ENCODE data around the gene CLDN6.

CLDN6 gene

GRCh38 chr16:3051009-3051408, 33.0 kb upstream of the CLDN6 start:
- no peak for DNase-seq

DNA sequence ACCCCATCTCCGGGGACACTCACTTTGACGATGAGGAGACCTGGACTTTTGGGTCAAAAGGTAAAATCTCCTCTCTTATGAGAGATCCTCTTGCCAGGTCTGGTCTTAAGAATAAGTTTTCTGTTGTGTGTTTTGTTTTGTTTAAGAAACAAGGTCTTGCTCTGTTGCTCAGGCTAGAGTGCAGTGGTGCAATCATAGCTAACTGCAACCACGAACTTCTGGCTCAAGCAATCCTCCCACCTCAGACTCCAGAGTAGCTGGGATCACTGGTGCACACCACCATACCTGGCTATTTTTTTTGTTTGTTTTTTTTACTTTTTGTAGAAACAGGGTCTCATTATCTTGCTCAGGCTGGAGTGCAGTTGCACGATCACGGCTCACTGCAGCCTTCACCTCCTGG, 32.5 kb upstream of the CLDN6 start:
- DNase-seq, result no peak

GRCh38 chr16:3049921-3050481, 32.0 kb upstream of the CLDN6 start:
- DNase-seq, result no peak

DNA sequence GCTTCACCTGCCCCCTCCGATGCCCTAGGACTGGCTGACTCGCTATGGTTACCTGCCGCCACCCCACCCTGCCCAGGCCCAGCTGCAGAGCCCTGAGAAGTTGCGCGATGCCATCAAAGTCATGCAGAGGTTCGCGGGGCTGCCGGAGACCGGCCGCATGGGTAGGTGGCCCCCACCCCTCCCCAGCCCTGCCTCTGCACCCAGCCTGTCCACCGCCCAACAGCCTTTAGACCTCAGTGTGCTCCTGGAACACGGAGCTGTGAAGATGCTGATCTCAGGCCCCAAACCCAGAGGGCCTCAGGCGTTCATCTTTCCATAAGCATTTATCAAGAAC, 29.4 kb upstream of the CLDN6 start:
- no peak for DNase-seq

GRCh38 chr16:3046641-3047386, 28.8 kb upstream of the CLDN6 start:
- no peak for DNase-seq

DNA sequence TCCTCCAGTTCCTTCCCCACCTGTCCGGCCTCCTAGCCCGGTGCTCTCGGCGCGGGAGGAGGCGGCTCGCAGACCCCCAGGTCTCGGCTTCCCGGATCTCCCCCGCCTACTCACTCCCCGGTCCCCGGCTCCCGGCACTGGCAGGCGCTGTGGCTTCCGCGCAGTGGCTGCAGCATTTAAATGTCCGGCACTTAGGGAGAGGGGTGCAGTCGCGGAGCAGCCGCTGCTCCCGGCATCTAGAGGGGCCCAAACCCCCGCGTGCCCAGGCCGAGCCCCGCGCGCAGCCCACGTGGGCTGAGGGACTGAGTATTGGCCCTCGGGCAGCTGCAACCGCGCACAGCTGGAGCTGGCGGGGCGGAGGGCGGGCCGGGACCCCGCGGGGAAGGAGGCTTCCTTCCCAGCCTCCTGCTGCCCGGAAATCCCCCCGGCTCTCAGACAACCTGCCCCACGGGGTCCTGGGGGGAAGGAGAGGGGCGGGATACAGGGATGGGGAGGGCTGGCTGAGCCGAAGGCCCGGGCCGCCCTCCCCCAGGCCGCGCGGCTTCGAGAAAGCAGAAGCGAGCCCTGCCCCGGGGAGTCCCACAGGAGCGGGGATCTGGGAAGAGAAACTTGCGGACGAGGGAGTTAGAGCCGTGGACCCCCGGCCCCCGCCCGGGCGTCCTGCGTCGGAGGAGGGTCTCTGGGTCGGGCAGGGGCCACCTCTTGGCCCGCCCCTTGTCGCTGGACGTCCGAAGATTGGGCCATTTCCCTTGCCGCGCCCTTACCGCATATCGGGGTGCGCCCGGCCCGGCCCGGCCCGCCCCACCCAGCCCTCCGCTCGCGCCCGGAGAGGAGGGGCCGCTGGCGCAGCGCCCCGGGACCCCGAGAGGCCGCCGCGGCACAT, 28.0 kb upstream of the CLDN6 start, which contains the start of gene MMP25:
Gene MMP25 (plus strand): TSS at position 804 of the 883 bp plus-strand sequence. CDS start 357 bp downstream, outside the sequence.
- no peak for DNase-seq

DNA sequence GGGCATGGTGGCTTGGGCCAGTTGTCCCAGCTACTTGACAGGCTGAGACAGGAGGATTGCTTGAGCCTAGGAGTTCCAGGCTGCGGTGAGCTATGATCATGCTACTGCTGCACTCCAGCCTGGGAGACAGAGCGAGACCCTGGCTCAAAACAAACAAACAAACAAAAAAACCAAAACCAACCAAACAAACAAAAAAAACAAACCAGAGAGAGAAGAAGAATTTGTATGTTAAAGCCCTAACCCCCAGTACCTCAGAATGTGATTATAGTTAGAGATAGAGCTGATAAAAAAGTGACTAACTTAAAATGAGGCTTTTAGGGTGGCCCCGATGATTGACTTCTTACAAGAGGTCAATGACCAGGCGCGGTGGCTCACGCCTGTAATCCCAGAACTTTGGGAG, 26.7 kb upstream of the CLDN6 start:
- DNase-seq, result no peak

DNA sequence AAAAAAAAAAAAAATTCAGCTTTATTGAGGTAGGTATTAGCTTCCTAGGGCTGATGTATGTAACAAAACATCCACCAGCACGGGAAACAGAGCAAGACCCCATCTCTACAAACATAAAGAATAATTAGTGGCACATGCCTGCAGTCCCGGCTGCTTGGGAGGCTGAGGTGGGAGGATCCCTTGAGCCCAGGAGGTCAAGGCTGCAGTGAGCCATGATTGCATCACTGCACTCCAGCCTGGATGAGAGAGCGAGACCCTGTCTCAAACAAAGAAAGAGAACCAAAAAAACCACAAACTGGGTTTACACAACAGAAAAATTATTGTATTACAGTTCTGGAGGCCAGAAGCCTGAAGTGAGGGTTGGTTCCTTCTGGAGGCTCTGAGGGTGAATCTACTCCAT, 24.4 kb upstream of the CLDN6 start:
- no peak for DNase-seq

- DNase-seq, result no peak
Observed at GRCh38 chr16:3038896-3039295, 20.9 kb upstream of the CLDN6 start.

DNA sequence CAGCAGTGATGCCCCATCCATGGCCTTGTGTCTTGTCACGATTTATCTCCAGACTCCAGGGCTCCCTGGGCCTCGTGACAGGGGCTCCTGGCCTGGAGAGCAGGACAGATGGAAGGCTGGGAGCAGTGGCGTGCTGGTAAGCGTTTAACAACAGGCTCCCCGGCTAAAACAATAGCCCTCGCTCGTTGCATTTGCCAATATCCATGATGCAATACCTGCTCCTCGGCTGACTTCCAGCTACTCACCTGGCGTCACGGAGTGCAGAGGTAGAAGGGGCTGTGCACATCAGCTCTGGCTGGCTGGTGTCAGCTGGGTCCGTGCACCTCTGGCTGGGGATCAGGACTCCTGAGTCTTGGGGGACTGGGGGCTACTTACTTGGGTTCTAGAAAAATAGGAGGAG, 20.3 kb upstream of the CLDN6 start:
- DNase-seq, result no peak

- no peak for DNase-seq
Observed at GRCh38 chr16:3036726-3037315, 18.8 kb upstream of the CLDN6 start, which contains the start of gene BICDL2. Gene BICDL2 (minus strand): TSS chr16:3036944. CDS start chr16:3035496, 1,448 bp downstream.

- no peak for DNase-seq
Observed at GRCh38 chr16:3035972-3036725, 18.2 kb upstream of the CLDN6 start.

DNA sequence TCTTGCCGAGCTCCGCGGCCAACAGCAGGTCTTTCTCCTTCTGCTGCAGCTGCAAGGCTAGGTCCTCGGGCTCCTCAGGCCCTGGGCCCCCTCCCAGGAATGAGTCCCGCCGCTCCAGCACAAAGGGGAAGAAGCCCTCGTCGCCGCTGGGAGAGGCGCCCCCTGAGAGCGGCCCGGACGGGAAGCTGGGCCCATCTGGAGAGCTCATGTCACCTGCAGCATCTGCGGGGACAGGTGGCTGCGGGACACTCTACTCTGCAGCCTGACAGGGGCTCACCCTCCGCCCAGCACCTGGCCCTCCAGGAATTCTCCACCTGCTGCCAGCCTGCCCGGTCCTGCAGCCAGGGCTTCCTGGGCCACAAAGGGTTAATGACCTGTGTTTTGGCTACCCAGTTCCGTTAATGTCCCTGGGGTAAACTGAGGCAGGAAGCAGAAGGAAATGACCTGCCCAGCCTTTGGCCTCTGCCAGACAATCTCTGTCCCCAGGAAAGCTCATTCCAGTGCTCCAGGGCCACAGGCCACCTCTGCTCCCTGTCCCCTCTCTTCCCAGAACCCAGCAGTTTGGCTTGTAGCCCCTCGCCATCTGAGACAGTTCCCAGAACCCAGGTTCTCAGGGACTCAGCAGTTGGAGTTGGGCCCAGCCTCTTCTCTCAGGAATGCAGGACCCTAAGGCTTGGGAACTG, 17.4 kb upstream of the CLDN6 start:
- no peak for DNase-seq

GRCh38 chr16:3032624-3033023, 14.6 kb upstream of the CLDN6 start:
- no peak for DNase-seq

DNA sequence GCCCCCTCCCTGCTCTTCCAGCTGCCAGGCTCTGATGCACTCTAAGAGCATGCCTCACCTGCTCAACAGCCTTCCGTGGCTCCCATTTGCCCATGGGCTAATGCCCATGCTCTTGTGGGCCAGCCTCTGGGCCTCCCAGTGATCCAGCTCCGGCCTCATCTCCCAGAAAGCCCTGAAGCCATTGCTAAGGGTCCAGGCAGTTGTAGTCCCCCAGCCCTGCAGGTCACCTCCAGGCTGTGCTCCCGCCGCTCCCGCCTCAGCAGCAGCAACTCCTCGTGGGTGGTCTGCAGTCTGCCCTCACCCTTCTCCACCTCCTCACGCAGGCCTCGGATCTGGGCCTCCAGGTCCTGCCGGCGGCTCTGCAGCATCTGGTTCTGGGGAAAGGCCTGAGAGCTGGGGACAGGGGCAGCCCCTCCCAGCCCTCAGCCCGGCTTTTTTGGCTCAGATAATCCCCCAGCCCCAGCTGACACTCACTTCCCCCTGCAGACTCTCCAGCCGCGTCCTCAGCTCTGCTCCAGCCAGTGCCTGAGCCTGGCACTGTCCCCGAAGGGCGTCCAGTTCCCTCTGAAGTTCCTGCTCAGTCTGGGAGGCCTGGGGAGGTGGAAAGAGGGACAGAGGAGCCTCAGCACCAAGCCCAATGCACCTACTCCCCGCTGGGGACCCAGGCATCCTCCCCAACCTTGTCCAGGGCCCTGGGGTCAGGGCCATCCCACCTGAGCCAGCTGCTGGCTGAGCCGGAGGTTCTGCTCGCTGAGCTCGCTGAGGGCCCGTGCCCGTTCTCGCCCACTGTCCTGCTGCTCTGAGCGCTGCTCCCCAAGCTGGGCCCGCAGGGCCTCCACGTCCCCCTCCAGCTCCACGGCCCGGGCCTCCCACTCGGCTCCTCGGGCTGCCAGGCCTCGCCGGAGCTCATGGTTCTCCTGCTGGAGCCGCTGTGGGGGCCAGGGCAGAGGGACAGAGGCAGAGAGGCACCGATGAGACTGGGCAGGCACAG, 12.5 kb upstream of the CLDN6 start:
- DNase-seq, result no peak

- peak; percentile 53 for DNase-seq
Observed at GRCh38 chr16:3029491-3030221, 11.7 kb upstream of the CLDN6 start.

DNA sequence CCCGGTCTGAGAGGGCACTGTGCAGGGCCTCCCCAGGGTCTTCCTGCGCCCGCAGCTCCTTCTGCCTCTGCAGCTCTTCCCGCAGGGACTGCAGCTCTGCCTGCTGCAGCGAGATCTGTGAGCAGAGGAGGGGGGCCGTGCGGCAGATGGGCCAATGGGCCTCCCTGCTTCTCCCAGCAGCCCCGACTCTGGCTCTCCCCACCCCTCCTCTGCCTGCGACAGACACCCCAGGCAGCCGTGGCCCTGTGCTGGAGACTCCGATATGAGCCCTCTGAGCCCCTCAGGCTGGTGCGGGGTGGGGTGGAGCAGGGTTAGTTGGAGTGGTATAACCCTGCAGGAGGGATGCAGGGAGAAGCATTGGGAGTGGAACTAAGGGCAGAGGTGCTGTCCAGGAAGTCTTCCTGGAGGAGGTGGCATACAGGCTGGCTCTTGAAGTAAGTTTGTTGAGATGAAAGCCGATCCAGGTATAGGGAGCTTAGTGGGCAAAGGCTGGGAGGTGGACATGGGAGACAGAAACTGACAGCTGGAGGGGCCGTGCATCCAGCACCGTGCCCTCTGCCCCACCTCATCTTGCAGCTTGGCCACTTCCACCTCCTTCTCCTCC, 10.8 kb upstream of the CLDN6 start:
- no peak for DNase-seq

DNA sequence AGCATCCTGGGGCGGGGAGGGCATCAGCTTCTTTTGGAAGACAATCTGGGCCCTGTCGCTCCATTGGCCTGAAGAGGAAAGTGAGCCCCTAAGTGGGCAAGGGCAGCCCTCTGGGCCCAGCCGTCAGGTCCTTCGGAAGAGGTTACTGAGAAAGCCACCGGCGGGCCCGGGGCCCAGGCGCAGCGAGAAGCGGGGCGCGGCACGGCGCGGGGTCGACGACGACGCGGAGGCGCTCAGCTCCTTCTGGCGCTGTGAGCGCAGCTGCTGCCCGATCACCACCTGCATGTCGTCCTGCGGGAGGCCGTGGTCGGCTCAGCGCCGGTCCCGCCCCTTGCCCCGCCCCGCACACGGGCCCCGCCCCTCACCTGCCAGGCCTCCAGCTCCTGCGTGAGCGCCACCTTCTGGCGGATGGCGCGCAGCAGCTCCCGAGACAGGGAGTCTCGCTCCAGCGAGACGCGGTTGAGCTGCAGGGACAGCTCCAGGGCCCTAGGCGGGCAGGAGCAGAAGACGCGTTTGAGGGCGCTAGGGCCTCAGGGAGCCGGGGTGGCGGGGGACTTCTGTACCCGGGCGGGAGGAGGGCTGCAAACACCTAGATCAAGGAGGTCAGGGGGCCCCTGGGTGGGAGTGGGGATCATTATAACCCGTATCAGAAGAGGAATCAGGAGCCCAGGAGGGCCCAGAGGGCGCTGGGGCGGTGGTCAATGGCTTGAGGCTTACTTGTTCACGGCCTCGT, 10.2 kb upstream of the CLDN6 start:
- peak; percentile 84 for DNase-seq

- DNase-seq, result no peak
Observed at GRCh38 chr16:3027489-3027795, 9.5 kb upstream of the CLDN6 start.
